PC-9 (cell line): ENCODE data around the gene MARK1. TPM values are rescaled to one million over a fixed set of nuclear protein-coding genes. Genes with fewer than 3 reads are reported as not detected.

ENCODE experiments used
- BruUV-seq: library from RNA; stranded (reverse); fragments of 400-500 nt; replicated peaks from 2 replicates; lab custom pipeline; 2021; lab: Mats Ljungman, UMichigan
- CTCF ChIA-PET: fragments of 300-600 bp; sonication (Branson Sonifier 250); formaldehyde crosslinking; loops from one replicate; lab custom pipeline; 2022; ENCODE audit warnings: antibody characterized with exemption; lab: Charles Lee
- POLR2A ChIA-PET: fragments of 300-600 bp; sonication (Branson Sonifier 250); formaldehyde crosslinking; loops from one replicate; lab custom pipeline; 2022; ENCODE audit warnings: antibody characterized with exemption; ENCODE audit not compliant: unreplicated experiment; lab: Charles Lee
- DNase-seq, 2 experiments: peaks; one replicate each; pipeline versions ENCODE4 v3.0.0 to v3.0.0-alpha.2; 2015 to 2022; ENCODE audit warnings: mixed read lengths in 1 of 2
- H2AFZ ChIP-seq: fragments of 200-600 bp; sonication (generic); 2 replicates; pipeline ENCODE4 v1.8.1; 2017; ENCODE audit warnings: antibody characterized with exemption
- H3F3A ChIP-seq: fragments of 200-600 bp; sonication (generic); 2 replicates; pipeline ENCODE4 v1.8.1; 2017; ENCODE audit warnings: antibody characterized with exemption, mild to moderate bottlenecking, low read depth; ENCODE audit not compliant: insufficient read depth
- H3K27ac ChIP-seq: fragments of 200-600 bp; sonication (generic); 2 replicates; pipeline ENCODE4 v1.6.1; 2016; ENCODE audit warnings: mixed run types
- H3K27me3 ChIP-seq: fragments of 200-600 bp; sonication (generic); 2 replicates; pipeline ENCODE4 v1.6.1; 2016; ENCODE audit warnings: low read depth, mixed run types; ENCODE audit not compliant: insufficient read depth
- H3K36me3 ChIP-seq: fragments of 200-600 bp; sonication (generic); 2 replicates; pipeline ENCODE4 v1.6.1; 2016; ENCODE audit warnings: low read depth, mixed run types
- H3K4me1 ChIP-seq: fragments of 200-600 bp; sonication (generic); replicated peaks from 2 replicates; pipeline ENCODE4 v1.6.1; 2016; ENCODE audit warnings: mixed run types; ENCODE audit not compliant: insufficient read depth
- H3K4me2 ChIP-seq: fragments of 200-600 bp; sonication (generic); 2 replicates; pipeline ENCODE4 v1.6.1; 2017; ENCODE audit warnings: mixed run types
- H3K4me3 ChIP-seq: fragments of 200-600 bp; sonication (generic); 2 replicates; pipeline ENCODE4 v1.6.1; 2016; ENCODE audit warnings: mixed run types
- H3K79me2 ChIP-seq: fragments of 200-600 bp; sonication (generic); 2 replicates; pipeline ENCODE4 v1.6.1; 2017; ENCODE audit warnings: low read depth, mixed run types
- H3K9me2 ChIP-seq: fragments of 200-600 bp; sonication (generic); 2 replicates; pipeline ENCODE4 v1.8.1; 2017; ENCODE audit warnings: mild to moderate bottlenecking; ENCODE audit not compliant: insufficient read depth
- H3K9me3 ChIP-seq: fragments of 200-600 bp; sonication (generic); 2 replicates; pipeline ENCODE4 v1.8.1; 2016; ENCODE audit warnings: low read depth; ENCODE audit not compliant: insufficient read depth
- H4K20me1 ChIP-seq: fragments of 200-600 bp; sonication (generic); 2 replicates; pipeline ENCODE4 v1.8.1; 2017; ENCODE audit not compliant: insufficient read depth
- CTCF ChIP-seq: fragments of 200-600 bp; sonication (generic); conservative IDR thresholded peaks from 2 replicates; pipeline ENCODE4 v1.6.1; 2017; ENCODE audit warnings: mixed run types, antibody characterized with exemption, mild to moderate bottlenecking, moderate library complexity
- EZH2 ChIP-seq: fragments of 200-600 bp; sonication (generic); IDR thresholded peaks from 2 replicates; pipeline ENCODE4 v1.8.0; 2017; ENCODE audit warnings: antibody characterized with exemption, low read depth
- intact Hi-C: fragments of 100-400 bp; cut with micrococcal nuclease; formaldehyde crosslinking; loops from one replicate; pipeline ENCODE4 v1.10.0; 2022; ENCODE audit not compliant: unreplicated experiment
- total RNA-seq: library from RNA; stranded (reverse); gene quantifications from 2 replicates; pipeline ENCODE4 v1.2.3, GENCODE V29; 2021

Gene MARK1
- total RNA-seq, 1 experiment from 2014 or later: 1.9 TPM

DNA sequence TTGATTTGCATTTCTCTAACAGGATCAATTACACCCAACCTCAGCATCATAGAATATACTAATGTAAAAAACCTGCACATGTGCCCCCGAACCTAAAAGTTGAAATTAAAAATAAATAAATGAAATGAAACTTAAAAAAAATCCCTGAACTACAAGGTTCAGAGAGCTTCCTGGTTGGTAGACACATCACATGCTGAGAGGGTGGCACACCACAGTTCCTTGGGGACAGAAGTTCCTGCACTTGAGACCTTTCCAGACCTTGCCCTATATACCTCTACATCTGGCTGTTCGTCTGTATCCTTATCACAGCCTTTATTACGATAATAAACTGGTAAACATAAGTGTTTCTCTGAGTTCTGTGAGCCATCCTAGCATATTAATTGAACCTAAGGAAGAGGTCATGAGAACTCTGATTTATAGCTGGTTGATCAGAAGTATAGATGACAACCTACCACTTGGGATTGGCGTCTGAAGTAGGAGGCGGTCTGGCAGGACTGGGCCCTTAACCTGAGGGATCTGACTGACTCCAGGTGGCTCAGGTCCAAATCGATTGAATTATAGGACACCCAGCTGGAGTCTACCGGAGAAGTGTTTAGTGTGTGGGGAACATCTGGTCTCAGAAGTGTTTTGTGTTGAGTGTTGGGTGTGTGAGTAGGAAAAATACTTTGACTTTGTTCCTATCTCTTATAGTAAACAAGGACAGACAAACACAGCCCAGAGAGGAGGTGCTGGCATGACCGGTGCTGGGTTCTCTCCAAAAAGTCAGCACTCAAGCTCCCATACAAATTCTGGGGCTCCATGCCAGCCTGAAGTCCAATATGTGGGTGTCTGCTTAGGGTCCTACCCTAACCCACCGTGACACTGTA lies 181.2 kb downstream of the MARK1 start:
- Histone ChIP-seq H3K4me1 (no peaks in the 10 kb centered on the region), H3K36me3 (no peaks in the 10 kb centered on the region), H3K27me3 (no peaks in the 10 kb centered on the region), H3F3A (no peaks in the 10 kb centered on the region), H3K9me2 (no peaks in the 10 kb centered on the region), H2AFZ (no peak overlapping the region), H3K79me2 (no peaks in the 10 kb centered on the region), H3K4me3 (no peak overlapping the region), H3K27ac (no peak overlapping the region), H3K9me3 (no peaks in the 10 kb centered on the region), H3K4me2 (no peak overlapping the region), H4K20me1 (no peaks in the 10 kb centered on the region)
- intact Hi-C loops: no loop called here
- TF ChIP-seq EZH2: no peak
- TF ChIP-seq CTCF: no peak
- no TSS peak for BruUV-seq
- ChIA-PET POLR2A (no interaction called here), CTCF (no interaction called here)
- DNase-seq: no peak

DNA sequence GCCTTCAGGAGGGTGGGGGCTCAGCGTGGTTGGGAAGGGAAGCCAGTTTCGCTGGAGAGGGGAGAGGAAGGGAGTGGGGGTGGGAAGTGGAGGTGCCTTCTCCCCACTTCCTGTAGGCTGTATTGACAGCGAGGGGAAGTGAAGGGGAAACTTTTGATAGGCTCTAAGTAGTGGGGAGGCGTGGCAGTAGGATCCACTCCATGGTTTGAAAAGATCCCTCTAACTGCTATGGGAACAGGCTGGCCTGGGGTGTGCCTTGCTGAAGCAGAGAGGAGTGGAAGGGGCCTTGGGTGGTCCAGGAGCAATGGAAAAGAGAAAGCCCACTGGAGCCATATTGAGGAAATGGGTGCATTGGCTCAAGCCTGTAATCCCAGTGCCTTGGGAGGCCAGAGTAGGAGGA lies 182.4 kb downstream of the MARK1 start:
- H3K36me3 ChIP-seq: no peaks in the 10 kb centered on the region
- ChIA-PET CTCF (no interaction called here), POLR2A (no interaction called here)

More for the DNA sequence above, 182.4 kb downstream of the MARK1 start:
- no peak for DNase-seq
- H3K27me3 ChIP-seq: no peaks in the 10 kb centered on the region
- intact Hi-C loops: no loop called here
- H4K20me1 ChIP-seq: no peaks in the 10 kb centered on the region
- H3K4me2 ChIP-seq: no peak overlapping the region
- H3K9me2 ChIP-seq: no peaks in the 10 kb centered on the region
- H3K27ac ChIP-seq: no peak overlapping the region
- H3K79me2 ChIP-seq: no peaks in the 10 kb centered on the region
- no peaks in the 10 kb centered on the region for H3K9me3 ChIP-seq
- no peak overlapping the region for H2AFZ ChIP-seq
- H3F3A ChIP-seq: no peaks in the 10 kb centered on the region
- H3K4me3 ChIP-seq: no peak overlapping the region
- TF ChIP-seq CTCF: no peak
- no peak for TF ChIP-seq EZH2
- BruUV-seq: no TSS peak
- H3K4me1 ChIP-seq: no peaks in the 10 kb centered on the region
